HepG2 (cell line): ENCODE measurements around the gene TMTC2. TPM values are rescaled to one million over a fixed set of nuclear protein-coding genes. Genes with fewer than 3 reads are reported as not detected.

Experiments
- ATAC-seq: fragments of 200-7000 bp; cut with Tn5 transposase; 3 replicates; pipeline ENCODE4 v1.9.1; 2020; ENCODE audit warnings: mild to moderate bottlenecking, moderate library complexity
- BruUV-seq: library from RNA; stranded (reverse); fragments of 400-500 nt; replicated peaks from 2 replicates; lab custom pipeline; 2021; lab: Mats Ljungman, UMichigan
- CTCF ChIA-PET: fragments of 300-600 bp; formaldehyde crosslinking; extraction: SDS; loops from one replicate; lab custom pipeline; 2021; ENCODE audit warnings: low total read pairs, inconsistent platforms, low intra/inter-chr PET ratio; lab: Yijun Ruan, JAX
- POLR2A ChIA-PET: fragments of 350-600 bp; sonication (Branson Sonifier 250); formaldehyde crosslinking; loops from one replicate; lab custom pipeline; 2020; ENCODE audit warnings: antibody characterized with exemption, inconsistent platforms; lab: Yijun Ruan, JAX
- DNase-seq: peaks from one replicate; pipeline ENCODE4 v3.0.0-alpha.2; 2015; ENCODE audit warnings: low spot score
- FAIRE-seq: peaks from 3 replicates; lab custom pipeline; 2011; peaks lifted over from hg19 to GRCh38; lab: Jason Lieb, UNC
- H2AFZ ChIP-seq: one replicate; pipeline ENCODE4 v1.6.1; 2011; ENCODE audit warnings: low read length, inconsistent platforms
- H3K27ac ChIP-seq: fragments of 300-600 bp; 3 replicates; pipeline ENCODE4 v1.8.0; 2011; ENCODE audit warnings: mixed run types, mild to moderate bottlenecking, mixed read lengths, low read length, inconsistent platforms; ENCODE audit not compliant: insufficient read depth; ENCODE audit errors: extremely low read length
- H3K27me3 ChIP-seq, 2 experiments: fragments of 200-600 bp in 1 of 2; 2 replicates in 1 of 2; 3 replicates in 1 of 2; pipeline versions ENCODE4 v1.6.0 to v1.8.0; 2011; ENCODE audit warnings: low read length in 2 of 2, mild to moderate bottlenecking in 2 of 2, moderate library complexity in 2 of 2, inconsistent platforms in 1 of 2; ENCODE audit not compliant: insufficient read depth in 2 of 2, control insufficient read depth in 1 of 2
- H3K36me3 ChIP-seq, 2 experiments: fragments of 200-600 bp in 1 of 2; replicated peaks in 1 of 2; 2 replicates in 1 of 2; 3 replicates in 1 of 2; pipeline versions ENCODE4 v1.5.1 to v1.8.0; 2011; ENCODE audit warnings: low read length in 2 of 2, inconsistent platforms in 1 of 2; ENCODE audit not compliant: insufficient read depth in 2 of 2, control insufficient read depth in 1 of 2
- H3K4me1 ChIP-seq: 2 replicates; pipeline ENCODE4 v1.5.1; 2012; ENCODE audit warnings: low read length, inconsistent platforms; ENCODE audit not compliant: insufficient read depth
- H3K4me2 ChIP-seq: 2 replicates; pipeline ENCODE4 v1.6.0; 2011; ENCODE audit warnings: low read depth, low read length, inconsistent platforms
- H3K4me3 ChIP-seq, 3 experiments: fragments of 200-600 bp in 1 of 3; sonication (generic), shearing (Covaris generic) in 1 of 3; replicated peaks in 1 of 3; 2 replicates each; pipeline ENCODE4 v1.5.1; 2011 to 2016; ENCODE audit warnings: low read length in 3 of 3, inconsistent platforms in 2 of 3, low read depth in 2 of 3, mild to moderate bottlenecking in 2 of 3, control low read depth in 1 of 3, mixed read lengths in 1 of 3; ENCODE audit not compliant: insufficient read depth in 1 of 3
- H3K79me2 ChIP-seq: one replicate; pipeline ENCODE4 v1.6.1; 2011; ENCODE audit warnings: low read length, inconsistent platforms; ENCODE audit not compliant: insufficient read depth
- H3K9ac ChIP-seq: 2 replicates; pipeline ENCODE4 v1.6.0; 2011; ENCODE audit warnings: mild to moderate bottlenecking, low read depth, low read length, inconsistent platforms; ENCODE audit not compliant: insufficient read depth
- H3K9me3 ChIP-seq: 2 replicates; pipeline ENCODE4 v1.5.1; 2012; ENCODE audit warnings: mild to moderate bottlenecking, low read length
- H4K20me1 ChIP-seq: 2 replicates; pipeline ENCODE4 v1.6.0; 2011; ENCODE audit warnings: inconsistent platforms, mild to moderate bottlenecking, low read length, moderate library complexity; ENCODE audit not compliant: insufficient read depth
- JUNB ChIP-seq: sonication (generic); formaldehyde crosslinking; IDR thresholded peaks from 2 replicates; pipeline ENCODE4 v1.8.0; 2022; ENCODE audit warnings: missing genetic modification reagents, mild to moderate bottlenecking, borderline replicate concordance
- SMARCC2 ChIP-seq: fragments of 450-650 bp; IDR thresholded peaks from 2 replicates; pipeline ENCODE4 v1.6.1; 2017; ENCODE audit warnings: antibody characterized with exemption, mild to moderate bottlenecking
- YEATS2 ChIP-seq: sonication (generic); formaldehyde crosslinking; IDR thresholded peaks from 2 replicates; pipeline ENCODE4 v1.4.0; 2020; ENCODE audit warnings: missing genetic modification reagents, borderline replicate concordance
- ZBTB21 ChIP-seq: sonication (generic); formaldehyde crosslinking; IDR thresholded peaks from 2 replicates; pipeline ENCODE4 v1.4.0; 2020; ENCODE audit warnings: missing genetic modification reagents
- ZSCAN21 ChIP-seq: sonication (generic); formaldehyde crosslinking; IDR thresholded peaks from 2 replicates; pipeline ENCODE4 v1.8.0; 2022; ENCODE audit warnings: mild to moderate bottlenecking, missing genetic modification reagents, moderate library complexity, borderline replicate concordance
- ZSCAN22 ChIP-seq: sonication (generic); formaldehyde crosslinking; IDR thresholded peaks from 2 replicates; pipeline ENCODE4 v1.4.0; 2020; ENCODE audit warnings: mild to moderate bottlenecking, missing genetic modification reagents
- ZSCAN30 ChIP-seq: sonication (generic); formaldehyde crosslinking; IDR thresholded peaks from 2 replicates; pipeline ENCODE4 v1.5.0; 2020; ENCODE audit warnings: mild to moderate bottlenecking, missing genetic modification reagents
- WGBS: methylation state at CpG from one replicate; pipeline ENCODE4 v1.1.6; 2017; ENCODE audit warnings: low lambda C conversion rate; 5-methylcytosine and 5-hydroxymethylcytosine counted together
- in situ Hi-C: cut with HindIII; loops from 2 replicates; pipeline ENCODE4 v1.10.0; 2017; ENCODE audit warnings: low pct_unique_long_range_greater_than_20kb; ENCODE audit not compliant: extremely low pct_ligation_motif_present
- intact Hi-C: fragments of 100-400 bp; cut with micrococcal nuclease; formaldehyde crosslinking; loops from one replicate; pipeline ENCODE4 v1.10.0; 2022; ENCODE audit not compliant: unreplicated experiment
- polyA plus RNA-seq, 8 experiments: library from polyadenylated mRNA; depleted of rRNA in 3 of 8; stranded (reverse) in 7 of 8; unstranded in 1 of 8; fragments of >200 nt; fragmentation: Illumina TruSeq in 4 of 8; extraction: Trizol in 4 of 8; gene quantifications; 2 replicates each; pipeline versions ENCODE4 v1.2.1 to v1.2.3, GENCODE V29; 2011 to 2016; ENCODE audit warnings: low read depth in 4 of 8, missing spikeins in 1 of 8, mixed read lengths in 1 of 8; ENCODE audit not compliant: insufficient read depth in 1 of 8
- total RNA-seq, 5 experiments: library from RNA; depleted of rRNA; stranded (reverse); fragments of >200 nt; fragmentation: Illumina TruSeq; extraction: Trizol; gene quantifications; 2 replicates each; pipeline ENCODE4 v1.2.3, GENCODE V29; 2016; ENCODE audit warnings: low read depth in 1 of 5
- TF ChIP-seq, protein P1 (sequence below): sonication (generic); formaldehyde crosslinking; IDR thresholded peaks from 2 replicates; pipeline ENCODE4 v1.5.0; 2020; ENCODE audit warnings: mild to moderate bottlenecking, missing genetic modification reagents, borderline replicate concordance
- TF ChIP-seq, protein P2 (sequence below): sonication (generic); formaldehyde crosslinking; IDR thresholded peaks from 2 replicates; pipeline ENCODE4 v1.4.0; 2020; ENCODE audit warnings: missing genetic modification reagents

TMTC2 gene
- total and polyA plus RNA-seq, 2 of the 13 experiments (the other 11 are each of a cell fraction or from before 2014, with no cell fraction given), result 0.55 to 0.63 TPM

DNA sequence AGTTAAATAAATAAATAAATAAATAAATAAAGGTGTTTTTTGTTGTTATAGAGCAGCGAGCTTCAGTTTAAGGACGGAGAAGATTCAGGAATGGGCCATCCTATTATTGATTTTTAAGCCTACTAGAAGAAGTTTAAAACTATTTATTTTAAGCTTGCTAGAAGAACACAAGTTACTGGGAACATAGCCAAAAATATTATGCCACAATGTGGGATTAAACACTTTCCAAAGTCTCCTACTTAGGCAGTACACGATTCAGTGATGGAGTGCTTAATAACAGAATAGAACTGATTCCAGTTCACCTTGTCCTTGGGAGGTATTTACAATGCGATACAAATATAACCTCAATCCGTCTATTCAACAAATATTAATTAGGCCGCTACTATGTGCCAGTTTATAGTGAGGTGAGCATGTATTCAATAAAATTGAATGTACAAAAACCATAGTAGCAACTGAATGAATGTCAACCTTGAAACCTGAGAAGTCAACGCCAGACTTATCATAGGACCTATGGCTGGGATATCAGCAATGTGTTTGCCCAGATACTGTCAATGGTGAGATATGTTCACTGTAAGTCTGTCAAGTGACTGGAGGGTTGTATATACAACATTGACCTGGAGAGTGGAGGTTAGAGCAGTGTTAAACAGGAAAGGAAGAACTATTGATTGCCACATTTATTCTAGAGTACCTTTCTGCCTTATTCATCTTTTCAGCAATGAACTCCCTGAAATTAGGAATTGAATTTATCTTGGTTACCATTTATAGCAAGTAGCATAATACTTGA is 486.4 kb downstream of the TMTC2 start:
- WGBS, result 14% methylated on average over 7 of the region's 7 CpGs

More for the DNA sequence above, 486.4 kb downstream of the TMTC2 start:
- H3K9ac ChIP-seq, result no peak overlapping the region
- H3K27ac ChIP-seq, result no peak overlapping the region
- no peak for ATAC-seq
- no peak overlapping the region for H3K4me3 ChIP-seq
- in situ Hi-C loops (no loop called here), intact Hi-C loops (no loop called here)
- no peaks in the 10 kb centered on the region for H4K20me1 ChIP-seq
- no peaks in the 10 kb centered on the region for H3K36me3 ChIP-seq
- ChIA-PET CTCF (no interaction called here), POLR2A (no interaction called here)
- TF ChIP-seq ZBTB21 (CRISPR knock-in tag) (no peak), ZSCAN30 (CRISPR knock-in tag) (no peak), ZSCAN22 (CRISPR knock-in tag) (no peak), JUNB (CRISPR knock-in tag) (no peak), SMARCC2 (no peak), ZSCAN21 (CRISPR knock-in tag) (no peak), YEATS2 (CRISPR knock-in tag) (no peak)
- TF ChIP-seq, protein P1, sequence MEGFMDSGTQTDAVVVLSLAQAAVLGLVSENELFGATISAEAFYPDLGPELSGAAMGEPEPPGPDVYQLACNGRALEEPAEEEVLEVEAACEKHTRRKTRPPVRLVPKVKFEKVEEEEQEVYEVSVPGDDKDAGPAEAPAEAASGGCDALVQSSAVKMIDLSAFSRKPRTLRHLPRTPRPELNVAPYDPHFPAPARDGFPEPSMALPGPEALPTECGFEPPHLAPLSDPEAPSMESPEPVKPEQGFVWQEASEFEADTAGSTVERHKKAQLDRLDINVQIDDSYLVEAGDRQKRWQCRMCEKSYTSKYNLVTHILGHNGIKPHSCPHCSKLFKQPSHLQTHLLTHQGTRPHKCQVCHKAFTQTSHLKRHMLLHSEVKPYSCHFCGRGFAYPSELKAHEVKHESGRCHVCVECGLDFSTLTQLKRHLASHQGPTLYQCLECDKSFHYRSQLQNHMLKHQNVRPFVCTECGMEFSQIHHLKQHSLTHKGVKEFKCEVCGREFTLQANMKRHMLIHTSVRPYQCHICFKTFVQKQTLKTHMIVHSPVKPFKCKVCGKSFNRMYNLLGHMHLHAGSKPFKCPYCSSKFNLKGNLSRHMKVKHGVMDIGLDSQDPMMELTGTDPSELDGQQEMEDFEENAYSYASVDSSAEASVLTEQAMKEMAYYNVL (CRISPR knock-in tag), result no peak
- TF ChIP-seq, protein P2, sequence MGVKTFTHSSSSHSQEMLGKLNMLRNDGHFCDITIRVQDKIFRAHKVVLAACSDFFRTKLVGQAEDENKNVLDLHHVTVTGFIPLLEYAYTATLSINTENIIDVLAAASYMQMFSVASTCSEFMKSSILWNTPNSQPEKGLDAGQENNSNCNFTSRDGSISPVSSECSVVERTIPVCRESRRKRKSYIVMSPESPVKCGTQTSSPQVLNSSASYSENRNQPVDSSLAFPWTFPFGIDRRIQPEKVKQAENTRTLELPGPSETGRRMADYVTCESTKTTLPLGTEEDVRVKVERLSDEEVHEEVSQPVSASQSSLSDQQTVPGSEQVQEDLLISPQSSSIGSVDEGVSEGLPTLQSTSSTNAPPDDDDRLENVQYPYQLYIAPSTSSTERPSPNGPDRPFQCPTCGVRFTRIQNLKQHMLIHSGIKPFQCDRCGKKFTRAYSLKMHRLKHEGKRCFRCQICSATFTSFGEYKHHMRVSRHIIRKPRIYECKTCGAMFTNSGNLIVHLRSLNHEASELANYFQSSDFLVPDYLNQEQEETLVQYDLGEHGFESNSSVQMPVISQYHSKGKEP (CRISPR knock-in tag), result no peak
- no peaks in the 10 kb centered on the region for H3K79me2 ChIP-seq
- H3K4me1 ChIP-seq, result no peaks in the 10 kb centered on the region
- H3K27me3 ChIP-seq, result no peaks in the 10 kb centered on the region
- peaks cover 12% of the 10 kb centered on the region for H3K9me3 ChIP-seq
- no peak for DNase-seq
- BruUV-seq, result no TSS peak
- no peak overlapping the region for H3K4me2 ChIP-seq
- no peak overlapping the region for H2AFZ ChIP-seq
- no peak for FAIRE-seq
